Esophagus squamous epithelium (tissue), 4 donors: ENCODE results near the gene COPG2.

Experiments
- CTCF ChIP-seq, 6 experiments: fragments of 450-650 bp in 4 of 6; fragments of 200-600 bp in 2 of 6; sonication (generic) in 2 of 6; IDR thresholded peaks; one replicate each; pipeline ENCODE4 v1.5.1; 2016 to 2019; ENCODE audit warnings: antibody characterized with exemption in 6 of 6, mild to moderate bottlenecking in 4 of 6, moderate library complexity in 4 of 6
- POLR2A ChIP-seq, 4 donors: fragments of 450-650 bp; IDR thresholded peaks; one replicate each; pipeline ENCODE4 v1.6.1; 2017; ENCODE audit warnings: antibody characterized with exemption in 4 of 4, mild to moderate bottlenecking in 4 of 4, moderate library complexity in 3 of 4

- TF ChIP-seq CTCF (IDR thresholded peaks at IDR 0.05) (no peak), POLR2A (IDR thresholded peaks at IDR 0.05) (no peak)
Observed at GRCh38 chr7:130712416-130712815, 43.9 kb upstream of the COPG2 start.
